Measurements from ENCODE around the gene RIOK2. TPM values are rescaled to one million over a fixed set of nuclear protein-coding genes. Genes with fewer than 3 reads are reported as not detected.
A peak's percentile ranks its signal among the peaks of the same experiment; 100 is the strongest.

The RIOK2 gene
- total RNA-seq, 2 donors from 2014 or later = 27.3 to 37.7 TPM

GRCh38 chr5:97224112-97224750 is 41.2 kb upstream of the RIOK2 start:
- Histone ChIP-seq H3K4me3 (ENCODE audit: low read length) (peak overlapping the region; percentile 63), H3K9me3 (ENCODE audit: control insufficient read depth, low read length) (no peaks in the 10 kb centered on the region), H3K27me3 (ENCODE audit: control insufficient read depth, insufficient read depth, low read length, poor library complexity, severe bottlenecking) (no peaks in the 10 kb centered on the region), H3K4me1 (ENCODE audit: control insufficient read depth, insufficient read depth, low read length) (no peaks in the 10 kb centered on the region), H3K9ac (ENCODE audit: extremely low read depth, low read length, poor library complexity, severe bottlenecking) (no peak overlapping the region), H3K27ac (ENCODE audit: low read depth, low read length) (no peak overlapping the region), H3K36me3 (ENCODE audit: control insufficient read depth, insufficient read depth, low read length) (no peaks in the 10 kb centered on the region)
- TF ChIP-seq CTCF (conservative IDR thresholded peaks at IDR 0.05) = no peak
- Mint-ChIP-seq H3K4me1 (peaks cover 6% of the 10 kb centered on the region), H3K36me3 (ENCODE audit: low read depth) (no peaks in the 10 kb centered on the region), H3K27me3 (ENCODE audit: insufficient read depth) (no peaks in the 10 kb centered on the region), H3K27ac (no peak overlapping the region), H3K9me3 (no peaks in the 10 kb centered on the region), H3K4me3 (no peak overlapping the region)
- no CpG with 5 or more reads among the region's 1 CpG for WGBS, 2 experiments (ENCODE audit: insufficient coverage in 1 of 2, insufficient read length in 1 of 2)
- DNase-seq = no peak

- no peak for TF ChIP-seq CTCF (conservative IDR thresholded peaks at IDR 0.05)
- no peak overlapping the region for H3K4me3 Mint-ChIP-seq
- peaks cover 6% of the 10 kb centered on the region for H3K4me1 Mint-ChIP-seq
- no peaks in the 10 kb centered on the region for H3K9me3 Mint-ChIP-seq
- H3K4me1 ChIP-seq (ENCODE audit: control insufficient read depth, insufficient read depth, low read length) = no peaks in the 10 kb centered on the region
- DNase-seq = no peak
- 92% methylated on average over 2 of the region's 2 CpGs; no CpG with 5 or more reads in 1 of the 2 experiments for WGBS, 2 experiments (ENCODE audit: insufficient coverage in 1 of 2, insufficient read length in 1 of 2)
- H3K27me3 Mint-ChIP-seq (ENCODE audit: insufficient read depth) = no peaks in the 10 kb centered on the region
- no peaks in the 10 kb centered on the region for H3K36me3 ChIP-seq (ENCODE audit: control insufficient read depth, insufficient read depth, low read length)
- peak overlapping the region; percentile 63 for H3K4me3 ChIP-seq (ENCODE audit: low read length)
- H3K36me3 Mint-ChIP-seq (ENCODE audit: low read depth) = no peaks in the 10 kb centered on the region
- no peak overlapping the region for H3K27ac ChIP-seq (ENCODE audit: low read depth, low read length)
- H3K9me3 ChIP-seq (ENCODE audit: control insufficient read depth, low read length) = no peaks in the 10 kb centered on the region
- H3K9ac ChIP-seq (ENCODE audit: extremely low read depth, low read length, poor library complexity, severe bottlenecking) = no peak overlapping the region
- H3K27me3 ChIP-seq (ENCODE audit: control insufficient read depth, insufficient read depth, low read length, poor library complexity, severe bottlenecking) = no peaks in the 10 kb centered on the region
- no peak overlapping the region for H3K27ac Mint-ChIP-seq
Observed at GRCh38 chr5:97223596-97223995, 40.5 kb upstream of the RIOK2 start.

- Histone ChIP-seq H3K27ac (ENCODE audit: low read depth, low read length) (no peak overlapping the region), H3K27me3 (ENCODE audit: control insufficient read depth, insufficient read depth, low read length, poor library complexity, severe bottlenecking) (no peaks in the 10 kb centered on the region), H3K36me3 (ENCODE audit: control insufficient read depth, insufficient read depth, low read length) (no peaks in the 10 kb centered on the region), H3K4me1 (ENCODE audit: control insufficient read depth, insufficient read depth, low read length) (no peaks in the 10 kb centered on the region), H3K9ac (ENCODE audit: extremely low read depth, low read length, poor library complexity, severe bottlenecking) (no peak overlapping the region), H3K9me3 (ENCODE audit: control insufficient read depth, low read length) (no peaks in the 10 kb centered on the region), H3K4me3 (ENCODE audit: low read length) (no peak overlapping the region)
- peaks cover 24% of the 10 kb centered on the region for H3K9me3 Mint-ChIP-seq
- no peak for TF ChIP-seq CTCF (conservative IDR thresholded peaks at IDR 0.05)
- no peaks in the 10 kb centered on the region for H3K27me3 Mint-ChIP-seq (ENCODE audit: insufficient read depth)
- no peak overlapping the region for H3K4me3 Mint-ChIP-seq
- no peaks in the 10 kb centered on the region for H3K4me1 Mint-ChIP-seq
- H3K27ac Mint-ChIP-seq = no peak overlapping the region
- DNase-seq = no peak
- 90 to 94% methylated on average over 1 of the region's 2 CpGs for WGBS, 2 experiments (ENCODE audit: insufficient coverage in 1 of 2, insufficient read length in 1 of 2)
- H3K36me3 Mint-ChIP-seq (ENCODE audit: low read depth) = no peaks in the 10 kb centered on the region
Observed at GRCh38 chr5:97209343-97209742, 26.3 kb upstream of the RIOK2 start.
